ENCODE results near the gene ACAD9.
A peak's percentile ranks its signal among the peaks of the same experiment; 100 is the strongest.

The ACAD9 gene

GRCh38 chr3:128940252-128940651 lies 60.8 kb downstream of the ACAD9 start:
- DNase-seq = no peak

GRCh38 chr3:128942161-128942952 lies 62.9 kb downstream of the ACAD9 start:
- no peak for DNase-seq

GRCh38 chr3:128945041-128945877 lies 65.8 kb downstream of the ACAD9 start:
- no peak for DNase-seq

- DNase-seq = no peak
Measured at GRCh38 chr3:128945878-128946175, 66.4 kb downstream of the ACAD9 start.

GRCh38 chr3:128946411-128946810 lies 67.0 kb downstream of the ACAD9 start:
- no peak for DNase-seq

GRCh38 chr3:128949158-128949557 lies 69.7 kb downstream of the ACAD9 start:
- DNase-seq = no peak

GRCh38 chr3:128950223-128950938 lies 71.0 kb downstream of the ACAD9 start:
- peak; percentile 59 for DNase-seq

- no peak for DNase-seq
Measured at GRCh38 chr3:128956440-128956839, 77.0 kb downstream of the ACAD9 start.
